ENCODE measurements around the gene PARP1. TPM values are rescaled to one million over a fixed set of nuclear protein-coding genes. Genes with fewer than 3 reads are reported as not detected.

PARP1 gene
- polyA plus RNA-seq (2011; rRNA removed) (101 and 111 TPM in 2 replicates), polyA minus RNA-seq (2011; rRNA and poly(A)+ RNA removed) (105 and 108 TPM in 2 replicates)

GRCh38 chr1:226407497-226408284 lies at the start of gene PARP1:
TSS of gene PARP1 (minus strand) at chr1:226408093. CDS start at chr1:226407929, 164 bp downstream.
- POLR2A ChIA-PET = no interaction called here
- H3K4me3 ChIP-seq (ENCODE audit: low read depth, low read length) = peak within 1 kb of the TSS; percentile 81

GRCh38 chr1:226457307-226457712 lies 49.4 kb upstream of the PARP1 start:
- Histone ChIP-seq H3K9me3 (ENCODE audit: control insufficient read depth, insufficient read depth, low read length) (no peaks in the 10 kb centered on the region), H3K27me3 (ENCODE audit: control insufficient read depth, insufficient read depth, low read length) (no peaks in the 10 kb centered on the region), H3K4me3 (ENCODE audit: low read depth, low read length) (no peak overlapping the region), H3K27ac (ENCODE audit: low read depth, low read length) (no peak overlapping the region)
- no peak for TF ChIP-seq CTCF (IDR thresholded peaks at IDR 0.05; ENCODE audit: low read depth, low read length)
- DNase-seq (ENCODE audit: low read depth, low spot score) = no peak
- POLR2A ChIA-PET = no interaction called here
- CTCF ChIA-PET = no interaction called here

More at GRCh38 chr1:226407497-226408284, at the start of gene PARP1:
- CTCF ChIA-PET = interaction anchor here (0.5 to 3.5 kb wide), 43 partner anchors 8 to 1035 kb away, joined by 3 to 28 read pairs (median 4); partner anchors contain the start of genes LIN9 and STUM
- Histone ChIP-seq H3K27me3 (ENCODE audit: control insufficient read depth, insufficient read depth, low read length) (peaks cover 7% of the 10 kb centered on the region), H3K9me3 (ENCODE audit: control insufficient read depth, insufficient read depth, low read length) (no peaks in the 10 kb centered on the region; the same call in 1 of the 2 replicates), H3K27ac (ENCODE audit: low read depth, low read length) (peak within 1 kb of the TSS; percentile 52)
- TF ChIP-seq CTCF (IDR thresholded peaks at IDR 0.05; ENCODE audit: low read depth, low read length) = peak; percentile 31; the same call in 1 of the 2 replicates
- no peak for DNase-seq (ENCODE audit: low read depth, low spot score)

GRCh38 chr1:226455843-226456242 lies 48.0 kb upstream of the PARP1 start:
- Histone ChIP-seq H3K4me3 (ENCODE audit: low read depth, low read length) (no peak overlapping the region), H3K27me3 (ENCODE audit: control insufficient read depth, insufficient read depth, low read length) (peaks cover 3% of the 10 kb centered on the region), H3K9me3 (ENCODE audit: control insufficient read depth, insufficient read depth, low read length) (no peaks in the 10 kb centered on the region), H3K27ac (ENCODE audit: low read depth, low read length) (no peak overlapping the region)
- POLR2A ChIA-PET = no interaction called here
- no peak for TF ChIP-seq CTCF (IDR thresholded peaks at IDR 0.05; ENCODE audit: low read depth, low read length)
- DNase-seq (ENCODE audit: low read depth, low spot score) = no peak
- CTCF ChIA-PET = no interaction called here

GRCh38 chr1:226454349-226454748 lies 46.5 kb upstream of the PARP1 start:
- Histone ChIP-seq H3K27ac (ENCODE audit: low read depth, low read length) (no peak overlapping the region), H3K9me3 (ENCODE audit: control insufficient read depth, insufficient read depth, low read length) (no peaks in the 10 kb centered on the region), H3K4me3 (ENCODE audit: low read depth, low read length) (no peak overlapping the region), H3K27me3 (ENCODE audit: control insufficient read depth, insufficient read depth, low read length) (peaks cover 3% of the 10 kb centered on the region)
- ChIA-PET POLR2A (no interaction called here), CTCF (no interaction called here)
- no peak for DNase-seq (ENCODE audit: low read depth, low spot score)
- TF ChIP-seq CTCF (IDR thresholded peaks at IDR 0.05; ENCODE audit: low read depth, low read length) = no peak

- no peak overlapping the region for H3K4me3 ChIP-seq (ENCODE audit: low read depth, low read length)
- peaks cover 3% of the 10 kb centered on the region for H3K27me3 ChIP-seq (ENCODE audit: control insufficient read depth, insufficient read depth, low read length)
- no peak overlapping the region for H3K27ac ChIP-seq (ENCODE audit: low read depth, low read length)
- no peak for DNase-seq (ENCODE audit: low read depth, low spot score)
- TF ChIP-seq CTCF (IDR thresholded peaks at IDR 0.05; ENCODE audit: low read depth, low read length) = no peak
- POLR2A ChIA-PET = no interaction called here
- CTCF ChIA-PET = interaction anchor here (0.6 kb wide), 1 partner anchor 95 kb away, joined by 4 read pairs; no protein-coding TSS in a partner anchor
- no peaks in the 10 kb centered on the region for H3K9me3 ChIP-seq (ENCODE audit: control insufficient read depth, insufficient read depth, low read length)
These were observed 45.3 kb upstream of the PARP1 start for GRCh38 chr1:226453015-226453704.
